GM13976 (cell line): Measurements from ENCODE around the gene HDLBP.

Experiments
- DNase-seq: peaks from one replicate; pipeline ENCODE4 v3.0.0; 2012; ENCODE audit warnings: low spot score
- in situ Hi-C: fragments of 300-500 bp; cut with MboI; formaldehyde crosslinking; loops from one replicate; pipeline ENCODE4 v1.12.0; 2022; ENCODE audit warnings: low sequenced_read_pairs, mixed read lengths, inconsistent platforms; ENCODE audit not compliant: unreplicated experiment
- TF ChIP-seq, protein P1 (sequence below): IDR thresholded peaks from 2 replicates; pipeline ENCODE4 v1.5.1; 2012; ENCODE audit warnings: borderline replicate concordance, mild to moderate bottlenecking; ENCODE audit not compliant: insufficient read depth; ENCODE audit errors: extremely low read depth, missing control alignments, control extremely low read depth

Gene HDLBP

DNA sequence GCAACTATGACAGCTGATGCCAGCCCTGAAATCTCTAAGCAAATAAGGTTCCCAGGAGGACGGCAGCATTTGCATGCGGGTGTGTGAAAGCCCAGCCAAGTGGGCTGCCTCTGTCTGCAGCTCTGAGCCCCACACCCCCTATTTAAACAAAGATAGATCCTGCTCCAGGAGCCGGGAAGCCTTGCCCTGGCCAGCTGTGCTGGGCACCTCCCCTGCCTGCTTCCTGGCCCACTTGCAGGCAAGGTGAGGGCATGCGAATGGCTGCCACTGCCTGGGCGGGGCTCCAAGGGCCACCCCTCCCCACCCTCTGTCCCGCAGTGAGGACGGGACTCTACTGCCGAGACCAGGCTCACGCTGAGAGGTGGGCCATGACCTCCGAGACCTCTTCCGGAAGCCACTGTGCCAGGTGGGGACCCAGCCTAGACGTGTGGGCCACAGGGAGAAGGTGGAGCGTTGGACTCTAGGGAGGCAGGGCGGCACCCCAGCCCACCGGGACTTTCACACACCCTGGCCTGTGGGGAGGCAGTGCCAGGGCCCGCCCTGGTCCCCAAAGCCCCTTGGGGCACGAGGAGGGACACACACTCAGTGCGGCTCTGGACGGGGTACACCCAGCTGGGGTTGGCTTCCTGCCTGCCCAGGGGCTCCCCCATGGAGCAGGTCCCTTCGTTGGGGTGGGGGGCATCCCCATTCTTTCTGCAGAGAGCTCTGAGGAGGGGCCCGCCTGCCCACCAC lies 126.9 kb downstream of the HDLBP start, which contains the start of gene ANO7:
Gene ANO7, plus strand, starts transcription at position 317 of the 732 bp plus-strand sequence. CDS start 1,387 bp downstream, outside the sequence.
- in situ Hi-C loops: no loop called here
- TF ChIP-seq, protein P1, sequence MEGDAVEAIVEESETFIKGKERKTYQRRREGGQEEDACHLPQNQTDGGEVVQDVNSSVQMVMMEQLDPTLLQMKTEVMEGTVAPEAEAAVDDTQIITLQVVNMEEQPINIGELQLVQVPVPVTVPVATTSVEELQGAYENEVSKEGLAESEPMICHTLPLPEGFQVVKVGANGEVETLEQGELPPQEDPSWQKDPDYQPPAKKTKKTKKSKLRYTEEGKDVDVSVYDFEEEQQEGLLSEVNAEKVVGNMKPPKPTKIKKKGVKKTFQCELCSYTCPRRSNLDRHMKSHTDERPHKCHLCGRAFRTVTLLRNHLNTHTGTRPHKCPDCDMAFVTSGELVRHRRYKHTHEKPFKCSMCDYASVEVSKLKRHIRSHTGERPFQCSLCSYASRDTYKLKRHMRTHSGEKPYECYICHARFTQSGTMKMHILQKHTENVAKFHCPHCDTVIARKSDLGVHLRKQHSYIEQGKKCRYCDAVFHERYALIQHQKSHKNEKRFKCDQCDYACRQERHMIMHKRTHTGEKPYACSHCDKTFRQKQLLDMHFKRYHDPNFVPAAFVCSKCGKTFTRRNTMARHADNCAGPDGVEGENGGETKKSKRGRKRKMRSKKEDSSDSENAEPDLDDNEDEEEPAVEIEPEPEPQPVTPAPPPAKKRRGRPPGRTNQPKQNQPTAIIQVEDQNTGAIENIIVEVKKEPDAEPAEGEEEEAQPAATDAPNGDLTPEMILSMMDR: no peak
- DNase-seq: peak; percentile 41

DNA sequence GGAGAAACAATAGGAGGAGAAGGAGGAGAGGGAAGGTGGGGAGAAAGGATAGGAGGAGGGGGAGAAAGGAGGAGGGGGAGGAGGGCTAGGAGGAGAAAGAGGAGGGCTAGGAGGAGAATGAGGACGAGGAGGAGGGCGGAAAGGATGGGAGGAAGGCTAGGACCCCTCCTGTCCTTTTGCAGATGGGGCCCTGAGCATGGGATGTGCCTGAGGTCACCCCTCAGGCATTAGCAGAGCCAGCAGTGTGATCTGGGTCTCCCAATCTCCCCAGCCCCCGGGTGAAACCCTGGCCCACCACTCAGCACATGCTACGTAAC lies 127.6 kb downstream of the HDLBP start:
- in situ Hi-C loops: no loop called here
- DNase-seq: no peak
- TF ChIP-seq, protein P1: no peak

DNA sequence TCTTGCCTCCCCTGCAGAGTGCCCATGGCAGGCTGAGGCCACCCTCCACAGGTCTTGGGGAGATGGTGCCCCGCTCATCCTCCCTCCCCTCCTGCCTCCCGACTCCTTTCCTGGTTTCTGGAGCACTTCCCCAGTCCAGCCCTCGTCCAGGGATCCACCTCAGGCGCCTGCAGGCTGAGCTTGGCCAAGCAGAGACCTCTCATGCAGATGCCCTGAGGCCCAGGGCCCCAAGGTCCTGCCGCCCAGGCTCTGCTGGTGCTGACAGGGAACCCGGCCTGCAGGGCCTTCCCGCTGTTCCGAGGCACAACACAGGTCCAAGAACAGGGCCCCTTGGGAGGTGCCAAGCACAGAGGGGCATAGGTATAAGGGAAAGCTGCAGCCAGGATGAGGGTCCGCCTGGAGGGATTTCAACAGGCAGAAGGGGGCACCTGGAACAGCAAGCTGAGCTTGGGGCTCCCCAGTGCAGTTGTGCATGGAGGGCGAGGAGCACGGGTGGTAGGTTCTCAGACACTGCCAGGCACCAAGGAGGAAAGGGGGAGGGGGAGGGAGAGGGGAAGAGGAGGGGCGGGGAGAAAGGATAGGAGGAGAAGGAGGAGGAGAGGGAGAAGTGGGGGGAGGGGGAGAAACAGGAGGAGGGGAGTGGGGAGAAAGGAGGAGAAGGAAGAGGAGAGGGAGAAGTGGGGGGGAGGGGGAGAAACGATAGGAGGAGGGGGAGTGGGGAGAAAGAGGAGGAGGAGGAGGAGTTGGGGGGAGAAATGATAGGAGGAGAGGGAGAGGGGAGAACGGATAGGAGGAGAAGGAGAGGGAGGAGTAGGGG lies 128.2 kb downstream of the HDLBP start:
- TF ChIP-seq, protein P1: no peak
- no peak for DNase-seq
- in situ Hi-C loops: no loop called here

DNA sequence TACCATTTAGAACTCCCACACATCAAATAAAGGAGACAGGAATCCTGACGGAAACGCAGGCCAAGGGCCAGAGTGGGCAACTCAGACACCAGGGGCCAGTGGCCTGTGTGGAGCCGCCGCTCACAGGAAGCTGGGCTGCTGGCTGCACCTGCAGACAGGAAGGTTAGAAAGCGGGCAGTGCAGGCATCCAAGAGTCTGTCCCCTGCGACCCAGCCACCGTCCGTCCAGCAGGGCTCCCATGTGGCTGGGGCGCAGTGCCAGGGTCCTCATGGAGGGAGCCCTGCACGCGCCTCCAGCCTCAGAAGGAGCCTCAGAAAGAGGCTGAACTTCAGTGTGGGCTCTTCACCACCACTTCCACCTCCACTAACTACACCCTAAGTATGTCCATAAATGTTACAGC lies 129.5 kb downstream of the HDLBP start:
- in situ Hi-C loops: no loop called here
- DNase-seq: no peak

DNA sequence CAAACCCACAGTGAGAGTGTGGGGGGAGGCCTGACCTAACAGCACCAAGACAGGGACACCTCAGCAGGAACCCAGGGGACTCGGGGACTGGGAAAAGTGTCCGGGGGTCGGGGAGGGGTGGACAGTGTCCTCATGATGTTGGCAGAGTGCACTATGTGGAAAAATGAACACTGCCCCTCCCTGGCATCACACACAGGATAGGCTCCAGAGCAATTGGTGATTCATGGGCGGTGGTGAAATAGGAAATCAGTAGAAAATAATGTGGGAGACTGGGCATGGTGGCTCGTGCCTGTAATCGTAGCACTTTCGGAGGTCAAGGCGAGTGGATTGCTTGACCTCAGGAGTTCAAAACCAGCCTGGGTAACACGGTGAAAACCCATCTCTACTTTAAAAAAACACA lies 130.6 kb downstream of the HDLBP start:
- no peak for DNase-seq
- in situ Hi-C loops: no loop called here
- TF ChIP-seq, protein P1: no peak

More for the DNA sequence above, 129.5 kb downstream of the HDLBP start:
- TF ChIP-seq, protein P1: no peak

DNA sequence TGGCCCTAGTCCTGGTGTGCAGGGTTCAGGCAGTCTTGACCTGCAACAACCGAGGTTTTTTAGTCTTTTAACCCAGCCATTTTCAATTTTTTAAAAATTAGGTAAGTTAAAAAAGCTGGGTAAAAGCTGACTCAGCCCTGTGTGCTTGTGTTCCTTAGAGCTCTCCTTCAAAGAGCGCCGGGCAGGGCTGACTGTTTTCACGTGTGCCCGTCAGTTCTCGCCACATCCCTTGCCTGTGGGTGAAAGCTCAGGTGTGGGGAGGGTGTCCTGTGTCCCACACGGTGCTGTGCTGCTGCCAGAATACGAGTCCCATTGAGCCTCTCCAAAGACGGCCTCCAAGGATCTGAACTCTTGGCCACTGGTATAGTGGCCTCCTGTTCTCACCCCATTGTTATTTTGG lies 132.3 kb downstream of the HDLBP start:
- in situ Hi-C loops: no loop called here
- DNase-seq: no peak
- TF ChIP-seq, protein P1: no peak
